Measurements from ENCODE around the gene CORIN.

- TF ChIP-seq BHLHE40 (IDR thresholded peaks at IDR 0.05; ENCODE audit: borderline replicate concordance) (no peak), TARDBP (IDR thresholded peaks at IDR 0.05) (no peak), FOXA1 (IDR thresholded peaks at IDR 0.05) (no peak), L3MBTL2 (conservative IDR thresholded peaks at IDR 0.05) (no peak), SP1 (IDR thresholded peaks at IDR 0.05) (no peak), FOXM1 (IDR thresholded peaks at IDR 0.05; ENCODE audit: borderline replicate concordance) (no peak), NFRKB (IDR thresholded peaks at IDR 0.05) (no peak), ZNF384 (IDR thresholded peaks at IDR 0.05) (no peak), SUZ12 (IDR thresholded peaks at IDR 0.05) (no peak), ARNT (IDR thresholded peaks at IDR 0.05) (no peak), PKNOX1 (IDR thresholded peaks at IDR 0.05) (no peak), CTBP1 (IDR thresholded peaks at IDR 0.05; ENCODE audit: borderline replicate concordance) (no peak), ELF4 (IDR thresholded peaks at IDR 0.05) (no peak), LEF1 (IDR thresholded peaks at IDR 0.05; ENCODE audit: borderline replicate concordance) (no peak)
Measured at GRCh38 chr4:47642191-47642830, 195.6 kb downstream of the CORIN start.

Measured in HEK293T (cell line).